AG08395 (cell line): ENCODE measurements around the gene PSME2.

Experiments used
- DNase-seq: peaks from one replicate; pipeline ENCODE4 v3.0.0; 2012; ENCODE audit warnings: mixed read lengths, low spot score

The PSME2 gene

DNA sequence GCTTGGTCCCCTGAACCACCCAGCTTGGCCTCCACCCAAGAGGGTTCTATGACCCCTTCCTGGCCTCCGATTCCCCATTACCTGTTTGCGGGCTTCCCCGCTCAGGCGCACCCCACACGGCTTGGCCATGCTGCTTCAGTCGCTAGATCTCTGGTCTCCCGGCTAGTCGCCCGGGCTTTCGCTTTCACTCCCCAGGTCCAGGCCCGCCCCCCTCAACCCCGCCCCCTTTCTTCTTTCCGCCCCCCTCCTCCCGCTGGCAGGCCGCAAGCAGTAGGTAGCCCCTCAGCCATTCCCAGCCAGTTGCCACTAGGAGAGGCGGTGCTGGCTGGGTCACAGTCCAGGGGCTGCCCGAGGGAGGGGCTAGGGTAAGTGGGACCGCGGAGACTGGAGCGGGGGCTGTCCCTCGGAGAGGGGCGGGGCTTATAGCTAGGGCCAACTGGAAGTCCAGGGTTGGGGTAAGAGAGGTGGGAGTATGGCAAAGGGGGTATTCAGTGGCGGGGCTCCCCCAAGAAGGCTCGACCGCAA lies at the start of gene PSME2:
TSS of gene PSME2 (minus strand) at position 158 of the 525 bp plus-strand sequence. CDS start at position 129, 29 bp downstream.
- peak; percentile 94 for DNase-seq

- peak; percentile 91 for DNase-seq
These were observed 49.0 kb upstream of the PSME2 start, which contains the start of gene TM9SF1 for GRCh38 chr14:24195186-24196070. Gene TM9SF1 (minus strand): TSS chr14:24195441. CDS start chr14:24195019, 422 bp downstream.

GRCh38 chr14:24194873-24195185 lies 48.4 kb upstream of the PSME2 start:
- DNase-seq = no peak

DNA sequence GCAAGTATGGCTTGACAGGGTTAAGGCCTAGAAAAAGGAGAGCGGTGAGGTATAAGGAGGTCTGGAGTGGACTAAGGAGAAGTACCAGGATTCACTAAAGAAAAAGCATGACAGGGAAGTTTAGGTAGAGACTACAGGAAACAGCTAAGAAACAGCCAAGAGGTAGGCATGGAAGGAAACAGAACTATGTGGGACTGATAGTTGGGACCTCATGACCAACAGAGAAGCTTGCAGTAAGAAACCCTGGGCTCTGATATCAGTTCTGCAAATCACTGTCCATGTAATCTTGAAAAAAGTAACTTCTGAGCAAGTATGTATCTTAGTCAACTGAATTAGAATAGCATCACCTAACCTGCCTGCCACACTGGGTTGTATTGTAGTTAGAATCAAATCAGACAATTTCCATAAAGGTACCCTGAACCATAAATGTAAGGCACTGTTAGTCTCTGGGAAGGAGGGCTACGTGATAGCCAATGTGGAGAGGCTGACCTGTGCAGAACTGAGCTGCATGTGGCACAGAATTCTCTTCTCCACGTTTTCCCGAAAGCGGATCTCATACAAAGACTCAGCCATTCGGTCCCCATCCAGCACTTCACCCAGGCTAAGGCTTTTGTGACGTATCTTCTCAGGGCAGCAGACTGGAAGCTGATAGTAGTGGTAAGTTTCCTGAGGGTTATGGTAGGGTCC lies 47.9 kb upstream of the PSME2 start:
- no peak for DNase-seq

- DNase-seq = no peak
These were observed 46.5 kb upstream of the PSME2 start for GRCh38 chr14:24192933-24193332.

DNA sequence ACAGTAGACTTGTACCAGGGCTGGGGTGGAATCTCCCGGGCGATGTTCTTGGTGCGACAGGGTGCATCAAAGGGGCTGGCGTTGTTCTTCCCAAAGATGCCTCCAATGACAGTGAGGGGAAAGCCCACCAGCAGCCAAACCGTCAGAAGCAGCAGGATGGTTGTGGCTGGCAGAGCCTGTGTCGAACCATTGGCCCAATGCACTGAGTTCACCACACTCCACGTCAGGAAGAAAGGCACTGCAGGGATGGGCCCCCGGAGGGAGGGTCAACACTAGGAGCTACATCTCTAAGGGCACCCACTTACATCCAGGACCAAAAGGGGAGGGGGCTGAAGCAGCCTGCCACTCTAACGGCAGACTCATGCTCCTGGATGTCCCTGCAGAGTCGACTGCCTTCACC lies 44.0 kb upstream of the PSME2 start:
- no peak for DNase-seq

GRCh38 chr14:24189460-24189859 lies 43.0 kb upstream of the PSME2 start:
- no peak for DNase-seq

GRCh38 chr14:24189059-24189375 lies 42.6 kb upstream of the PSME2 start:
- DNase-seq = no peak

GRCh38 chr14:24188251-24189058 lies 42.0 kb upstream of the PSME2 start, which contains the start of gene IPO4:
Gene IPO4 (minus strand): TSS chr14:24188816. CDS start chr14:24188787, 29 bp downstream.
- DNase-seq = peak; percentile 99

GRCh38 chr14:24187539-24187915 lies 41.1 kb upstream of the PSME2 start:
- DNase-seq = no peak

DNA sequence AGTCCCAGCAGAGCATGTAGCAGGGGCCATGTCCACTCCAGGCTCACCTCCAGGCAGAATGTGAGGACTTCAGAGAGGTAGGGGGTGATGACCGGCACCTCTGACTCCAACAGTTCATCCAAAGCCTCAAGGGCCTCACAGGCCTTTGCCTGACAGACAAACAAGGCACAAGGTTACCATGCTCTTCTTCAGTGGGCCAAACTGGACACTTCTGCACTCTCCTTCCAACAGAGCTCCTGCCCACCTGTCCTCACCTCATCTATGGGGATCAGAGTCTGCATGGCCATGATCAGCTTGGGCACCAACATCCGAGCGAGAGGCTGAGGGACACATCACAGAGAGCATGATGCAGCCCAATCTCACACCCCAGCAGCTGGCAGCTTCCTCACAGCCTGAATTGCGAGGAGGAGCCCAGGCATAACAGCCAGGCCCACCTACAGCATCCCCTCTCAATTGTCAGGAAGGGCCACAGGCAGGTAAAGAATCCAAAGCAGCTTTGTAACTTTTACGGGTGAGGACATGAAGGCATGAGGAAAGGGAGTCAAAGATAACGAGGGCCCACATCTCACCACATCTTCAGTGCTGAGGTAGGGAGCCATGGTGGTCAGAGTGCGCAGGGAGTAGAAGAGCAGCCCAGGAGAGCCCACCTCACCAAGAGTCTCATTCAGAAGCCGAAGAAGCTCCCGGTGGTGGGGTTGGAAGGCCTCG lies 40.6 kb upstream of the PSME2 start:
- no peak for DNase-seq

GRCh38 chr14:24185741-24186140 lies 39.3 kb upstream of the PSME2 start:
- no peak for DNase-seq

- DNase-seq = no peak
These were observed 38.6 kb upstream of the PSME2 start for GRCh38 chr14:24185026-24185425.

GRCh38 chr14:24184104-24184970 lies 37.9 kb upstream of the PSME2 start:
- DNase-seq = no peak

- no peak for DNase-seq
These were observed 36.6 kb upstream of the PSME2 start for GRCh38 chr14:24183014-24183481.

- DNase-seq = no peak
These were observed 35.9 kb upstream of the PSME2 start for GRCh38 chr14:24182110-24182882.

DNA sequence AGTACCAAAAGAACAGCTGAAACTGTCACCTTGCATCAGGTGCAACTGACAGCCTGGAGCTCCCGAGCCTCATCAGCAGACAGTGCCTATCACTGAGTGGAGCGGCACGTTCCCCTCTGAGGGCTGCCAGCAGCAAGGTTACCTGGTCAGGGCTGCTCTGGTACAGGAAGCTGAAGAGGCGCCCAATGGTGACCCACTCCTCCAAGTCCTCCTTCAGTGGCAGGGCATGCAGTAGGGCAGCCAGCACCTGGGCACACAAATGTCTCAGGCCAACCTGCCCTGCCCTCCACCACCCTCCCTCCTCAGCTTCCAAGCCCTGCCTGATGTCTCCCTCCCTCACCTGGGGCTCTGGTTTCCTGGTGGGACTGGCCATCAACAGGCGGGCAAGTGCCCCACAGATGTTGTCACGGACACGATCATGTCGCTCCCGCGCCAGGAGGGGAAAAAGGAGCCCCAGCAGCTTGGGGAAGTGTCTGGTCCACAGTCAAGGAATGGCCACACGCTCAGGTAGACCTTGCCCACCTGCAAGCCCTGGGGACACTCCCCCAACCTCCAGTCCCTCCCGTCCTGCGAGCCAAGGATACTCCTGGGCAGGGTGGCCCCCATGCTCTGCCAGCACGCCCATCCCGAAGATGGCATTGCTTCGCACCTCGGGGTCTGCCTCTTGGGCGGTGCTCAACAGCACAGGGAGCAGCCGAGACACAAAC lies 35.1 kb upstream of the PSME2 start:
- no peak for DNase-seq

DNA sequence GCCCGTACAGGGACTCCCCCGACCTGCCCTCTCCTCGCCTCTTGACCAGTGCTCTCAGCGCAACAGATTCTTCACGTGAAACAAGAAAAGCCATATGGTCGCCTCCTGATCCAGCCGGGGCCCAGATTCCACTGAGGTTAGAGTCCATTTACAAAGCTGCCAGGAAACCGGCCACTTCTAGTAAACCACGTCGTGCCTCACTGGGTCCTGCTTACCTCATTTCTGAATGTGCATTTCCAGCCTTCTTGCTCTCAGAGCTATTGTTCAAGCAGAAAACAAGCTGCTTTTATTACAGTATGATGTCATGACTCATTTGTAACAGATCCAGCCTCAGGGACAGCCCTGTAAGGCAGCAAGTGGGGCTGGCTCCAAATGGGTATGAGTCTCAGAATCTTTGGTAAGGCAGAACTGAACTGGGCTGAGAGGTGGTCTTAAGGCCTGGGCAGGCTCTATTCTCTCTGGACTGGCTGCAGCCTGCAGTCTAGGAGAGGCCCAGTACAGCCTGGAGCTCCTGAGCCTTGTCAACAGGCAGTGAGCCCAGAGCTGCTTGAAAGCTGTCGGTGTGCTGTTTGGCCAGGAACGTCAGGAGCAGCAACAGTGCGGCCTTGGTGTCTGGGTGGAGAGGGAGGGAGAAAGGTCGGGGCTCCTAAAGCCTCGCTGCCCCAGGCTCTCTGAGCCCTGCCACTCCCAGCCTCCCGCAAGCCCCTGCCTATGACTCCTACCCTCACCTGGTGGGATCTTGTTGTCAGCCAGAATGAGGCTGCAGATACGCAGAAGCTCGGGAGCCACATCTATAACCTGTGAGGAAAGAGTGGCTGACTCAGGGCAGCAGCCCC lies 33.8 kb upstream of the PSME2 start:
- DNase-seq = peak; percentile 82
